Uterus (tissue), 2 donors: Measurements from ENCODE around the gene MCOLN2.

ENCODE experiments used
- POLR2A ChIP-seq, 2 donors: fragments of 450-650 bp; IDR thresholded peaks; one replicate each; pipeline ENCODE4 v1.6.1; 2016; ENCODE audit warnings: antibody characterized with exemption in 2 of 2, mild to moderate bottlenecking in 1 of 2, moderate library complexity in 1 of 2
- TF ChIP-seq, protein P1 (sequence below), 4 experiments: fragments of 200-600 bp in 2 of 4; fragments of 450-650 bp in 2 of 4; sonication (generic) in 2 of 4; IDR thresholded peaks; one replicate each; pipeline ENCODE4 v1.5.1; 2016 to 2019; ENCODE audit warnings: antibody characterized with exemption in 4 of 4, mild to moderate bottlenecking in 2 of 4, moderate library complexity in 1 of 4

DNA sequence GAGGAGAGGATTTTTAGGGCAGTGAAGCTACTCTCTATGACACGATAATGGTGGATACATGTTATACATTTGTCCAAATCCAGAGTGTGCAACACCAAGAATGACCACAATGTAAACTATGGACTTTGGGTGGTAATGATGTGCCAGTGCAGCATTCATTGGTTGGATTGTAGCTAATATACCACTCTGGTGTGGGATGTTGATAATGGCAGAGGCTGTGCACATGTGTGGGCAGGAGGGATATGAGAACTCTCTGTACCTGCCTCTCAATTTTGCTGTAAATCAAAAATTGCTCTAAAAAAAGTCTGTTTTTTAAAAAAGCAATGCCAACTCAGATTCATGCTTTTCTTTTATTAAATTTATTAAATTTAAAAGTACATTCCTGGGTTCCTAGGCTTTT lies 76.8 kb downstream of the MCOLN2 start:
- TF ChIP-seq POLR2A (IDR thresholded peaks at IDR 0.05): no peak
- TF ChIP-seq, protein P1, sequence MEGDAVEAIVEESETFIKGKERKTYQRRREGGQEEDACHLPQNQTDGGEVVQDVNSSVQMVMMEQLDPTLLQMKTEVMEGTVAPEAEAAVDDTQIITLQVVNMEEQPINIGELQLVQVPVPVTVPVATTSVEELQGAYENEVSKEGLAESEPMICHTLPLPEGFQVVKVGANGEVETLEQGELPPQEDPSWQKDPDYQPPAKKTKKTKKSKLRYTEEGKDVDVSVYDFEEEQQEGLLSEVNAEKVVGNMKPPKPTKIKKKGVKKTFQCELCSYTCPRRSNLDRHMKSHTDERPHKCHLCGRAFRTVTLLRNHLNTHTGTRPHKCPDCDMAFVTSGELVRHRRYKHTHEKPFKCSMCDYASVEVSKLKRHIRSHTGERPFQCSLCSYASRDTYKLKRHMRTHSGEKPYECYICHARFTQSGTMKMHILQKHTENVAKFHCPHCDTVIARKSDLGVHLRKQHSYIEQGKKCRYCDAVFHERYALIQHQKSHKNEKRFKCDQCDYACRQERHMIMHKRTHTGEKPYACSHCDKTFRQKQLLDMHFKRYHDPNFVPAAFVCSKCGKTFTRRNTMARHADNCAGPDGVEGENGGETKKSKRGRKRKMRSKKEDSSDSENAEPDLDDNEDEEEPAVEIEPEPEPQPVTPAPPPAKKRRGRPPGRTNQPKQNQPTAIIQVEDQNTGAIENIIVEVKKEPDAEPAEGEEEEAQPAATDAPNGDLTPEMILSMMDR (IDR thresholded peaks at IDR 0.05): no peak
